SK-N-SH (cell line): ENCODE measurements around the gene ARPC2. TPM values are rescaled to one million over a fixed set of nuclear protein-coding genes. Genes with fewer than 3 reads are reported as not detected.

Experiments used
- CTCF ChIA-PET: fragments of 300-600, 350-600 bp; formaldehyde crosslinking; extraction: SDS; loops from one replicate; lab custom pipeline; 2021; lab: Yijun Ruan, JAX
- POLR2A ChIA-PET: fragments of 350-600 bp; sonication (Branson Sonifier 250); formaldehyde crosslinking; extraction: SDS; loops from one replicate; lab custom pipeline; 2020; ENCODE audit warnings: antibody characterized with exemption, inconsistent platforms; lab: Yijun Ruan, JAX
- DNase-seq: peaks from one replicate; pipeline ENCODE4 v3.0.0; 2012
- H2AFZ ChIP-seq: fragments of 200-600 bp; sonication (generic); 2 replicates; pipeline ENCODE4 v1.8.1; 2016; ENCODE audit warnings: antibody characterized with exemption, mild to moderate bottlenecking, low read depth
- H3F3A ChIP-seq: fragments of 200-600 bp; sonication (generic); replicated peaks from 2 replicates; pipeline ENCODE3; 2016; ENCODE audit warnings: antibody characterized with exemption, mild to moderate bottlenecking; ENCODE audit not compliant: insufficient read depth
- H3K27ac ChIP-seq, 2 experiments: fragments of 200-500 bp in 1 of 2; fragments of 200-600 bp in 1 of 2; sonication (Bioruptor generic) in 1 of 2; sonication (generic), shearing (Covaris generic) in 1 of 2; 2 replicates each; pipeline versions ENCODE4 v1.5.1 to v1.6.1; 2014 to 2016; ENCODE audit warnings: low read depth in 2 of 2, inconsistent platforms in 1 of 2, low read length in 1 of 2, mild to moderate bottlenecking in 1 of 2, mixed read lengths in 1 of 2
- H3K27me3 ChIP-seq: fragments of 200-600 bp; sonication (generic), shearing (Covaris generic); 2 replicates; pipeline ENCODE4 v1.6.1; 2016; ENCODE audit warnings: mixed run types; ENCODE audit not compliant: insufficient read depth
- H3K36me3 ChIP-seq, 2 experiments: fragments of 200-500 bp in 1 of 2; fragments of 200-600 bp in 1 of 2; sonication (Bioruptor generic) in 1 of 2; sonication (generic) in 1 of 2; replicated peaks in 1 of 2; 2 replicates each; pipeline versions ENCODE3 to v1.5.1; 2014 to 2016; ENCODE audit warnings: low read length in 1 of 2, mild to moderate bottlenecking in 1 of 2; ENCODE audit not compliant: insufficient read depth in 2 of 2, control insufficient read depth in 1 of 2
- H3K4me1 ChIP-seq, 2 experiments: fragments of 200-500 bp in 1 of 2; fragments of 200-600 bp in 1 of 2; sonication (Bioruptor generic) in 1 of 2; sonication (generic), shearing (Covaris generic) in 1 of 2; 2 replicates each; pipeline versions ENCODE4 v1.5.1 to v1.6.1; 2014 to 2016; ENCODE audit warnings: low read depth in 1 of 2, low read length in 1 of 2, mixed run types in 1 of 2; ENCODE audit not compliant: insufficient read depth in 2 of 2, control insufficient read depth in 1 of 2
- H3K4me2 ChIP-seq: fragments of 200-600 bp; sonication (generic), shearing (Covaris generic); 2 replicates; pipeline ENCODE4 v1.6.1; 2017; ENCODE audit warnings: mixed run types
- H3K4me3 ChIP-seq, 2 experiments: fragments of 200-500 bp in 1 of 2; fragments of 200-600 bp in 1 of 2; sonication (Bioruptor generic) in 1 of 2; sonication (generic), shearing (Covaris generic) in 1 of 2; 2 replicates each; pipeline versions ENCODE4 v1.5.1 to v1.8.1; 2014 to 2016; ENCODE audit warnings: low read depth in 2 of 2, inconsistent platforms in 1 of 2, low read length in 1 of 2, mild to moderate bottlenecking in 1 of 2, mixed read lengths in 1 of 2, moderate library complexity in 1 of 2
- H3K79me2 ChIP-seq: fragments of 200-600 bp; sonication (generic); 2 replicates; pipeline ENCODE4 v1.8.1; 2017; ENCODE audit warnings: mild to moderate bottlenecking; ENCODE audit not compliant: insufficient read depth
- H3K9ac ChIP-seq: fragments of 200-600 bp; sonication (generic); 2 replicates; pipeline ENCODE4 v1.6.1; 2017; ENCODE audit warnings: mixed run types
- H3K9me2 ChIP-seq: fragments of 200-600 bp; sonication (generic); 2 replicates; pipeline ENCODE4 v1.6.1; 2017; ENCODE audit warnings: mixed run types
- H3K9me3 ChIP-seq: fragments of 200-600 bp; sonication (generic); 2 replicates; pipeline ENCODE4 v1.6.1; 2017; ENCODE audit warnings: mixed run types, mild to moderate bottlenecking, moderate library complexity
- H4K20me1 ChIP-seq: fragments of 200-600 bp; sonication (generic); 2 replicates; pipeline ENCODE4 v1.6.1; 2017; ENCODE audit warnings: mild to moderate bottlenecking, mixed run types; ENCODE audit not compliant: insufficient read depth
- CTCF ChIP-seq: fragments of 200-600 bp; sonication (generic); IDR thresholded peaks from 2 replicates; pipeline ENCODE4 v1.6.1; 2017; ENCODE audit warnings: antibody characterized with exemption, mild to moderate bottlenecking, moderate library complexity
- ELF1 ChIP-seq: IDR thresholded peaks from 2 replicates; pipeline ENCODE4 v1.4.0; 2012
- EP300 ChIP-seq, 2 experiments: IDR thresholded peaks; 2 replicates each; pipeline versions ENCODE4 v1.4.0 to v1.6.1; 2012; ENCODE audit warnings: borderline replicate concordance in 1 of 2, low read depth in 1 of 2, low read length in 1 of 2
- MAX ChIP-seq: IDR thresholded peaks from 2 replicates; pipeline ENCODE4 v1.4.0; 2012; ENCODE audit warnings: low read depth
- MEF2A ChIP-seq: IDR thresholded peaks from 2 replicates; pipeline ENCODE4 v1.4.0; 2012; ENCODE audit warnings: low read depth, borderline replicate concordance
- MXI1 ChIP-seq: IDR thresholded peaks from 2 replicates; pipeline ENCODE4 v1.6.1; 2012; ENCODE audit warnings: mild to moderate bottlenecking, low read depth, low read length, improper control_type of control experiment
- NFIC ChIP-seq: IDR thresholded peaks from 2 replicates; pipeline ENCODE4 v1.4.0; 2012; ENCODE audit warnings: borderline replicate concordance
- PBX3 ChIP-seq: IDR thresholded peaks from 2 replicates; pipeline ENCODE4; 2012
- REST ChIP-seq: IDR thresholded peaks from 2 replicates; pipeline ENCODE4 v1.6.1; 2012; ENCODE audit warnings: mild to moderate bottlenecking, low read depth, low read length, moderate library complexity
- SIN3A ChIP-seq: IDR thresholded peaks from 2 replicates; pipeline ENCODE4 v1.6.1; 2012; ENCODE audit warnings: low read depth, mild to moderate bottlenecking, low read length, moderate library complexity, borderline replicate concordance
- SMC3 ChIP-seq: IDR thresholded peaks from 2 replicates; pipeline ENCODE4 v1.6.1; 2012; ENCODE audit warnings: low read depth, low read length, improper control_type of control experiment
- TCF12 ChIP-seq: IDR thresholded peaks from 2 replicates; pipeline ENCODE4 v1.4.0; 2012
- TEAD4 ChIP-seq: IDR thresholded peaks from 2 replicates; pipeline ENCODE4 v1.4.0; 2012; ENCODE audit warnings: mild to moderate bottlenecking, borderline replicate concordance; ENCODE audit not compliant: insufficient read depth
- USF2 ChIP-seq: fragments of 150-350 bp; IDR thresholded peaks from 2 replicates; pipeline ENCODE4 v1.6.1; 2017; ENCODE audit warnings: antibody characterized with exemption, low read length, low read depth, borderline replicate concordance
- YY1 ChIP-seq: IDR thresholded peaks from 2 replicates; pipeline ENCODE4 v1.4.0; 2012; ENCODE audit warnings: low read depth, mild to moderate bottlenecking
- WGBS: methylation state at CpG from one replicate; pipeline ENCODE4 v1.1.6; 2017; ENCODE audit warnings: low lambda C conversion rate; 5-methylcytosine and 5-hydroxymethylcytosine counted together
- polyA plus RNA-seq, 3 experiments: library from polyadenylated mRNA; depleted of rRNA; stranded (reverse); fragments of >200 nt; gene quantifications; 2 replicates each; pipeline ENCODE4 v1.2.3, GENCODE V29; 2012

Gene ARPC2
- polyA plus RNA-seq, 1 of the 3 experiments (the other 2 are of a cell fraction): 319 TPM

- Histone ChIP-seq H3F3A (peaks cover 13% of the 10 kb centered on the region), H3K36me3 (peaks cover 64 to 98% of the 10 kb centered on the region in 2 experiments), H3K79me2 (peaks cover 84% of the 10 kb centered on the region), H3K4me2 (no peak overlapping the region), H3K4me3 (no peak overlapping the region), H3K27ac (no peak overlapping the region), H3K27me3 (no peaks in the 10 kb centered on the region), H3K9me3 (no peaks in the 10 kb centered on the region), H3K4me1 (no peaks in the 10 kb centered on the region), H2AFZ (no peak overlapping the region), H3K9ac (no peak overlapping the region), H3K9me2 (no peaks in the 10 kb centered on the region), H4K20me1 (no peaks in the 10 kb centered on the region)
- CTCF ChIA-PET: no interaction called here
- 95% methylated on average over 4 of the region's 4 CpGs for WGBS
- POLR2A ChIA-PET: no interaction called here
- no peak for TF ChIP-seq TCF12
- TF ChIP-seq PBX3: no peak
- no peak for TF ChIP-seq TEAD4
- TF ChIP-seq YY1: no peak
- no peak for TF ChIP-seq SMC3
- no peak for TF ChIP-seq MXI1
- no peak for TF ChIP-seq ELF1
- no peak for TF ChIP-seq REST
- no peak for TF ChIP-seq EP300 (IDR thresholded peaks at IDR 0.05; ENCODE audit: borderline replicate concordance in 1 of 2, low read depth in 1 of 2, low read length in 1 of 2)
- TF ChIP-seq NFIC: no peak
- no peak for TF ChIP-seq USF2
- no peak for TF ChIP-seq MEF2A
- no peak for TF ChIP-seq CTCF
- TF ChIP-seq SIN3A: no peak
- TF ChIP-seq MAX: no peak
- no peak for DNase-seq
These were observed 19.8 kb downstream of the ARPC2 start for GRCh38 chr2:218236829-218237228.
